Measurements from ENCODE around the gene NCOA3. TPM values are rescaled to one million over a fixed set of nuclear protein-coding genes. Genes with fewer than 3 reads are reported as not detected.

NCOA3 gene
- total RNA-seq, 1 experiment from 2014 or later = 23.3 TPM

GRCh38 chr20:47586649-47587294 lies 85.1 kb downstream of the NCOA3 start:
- Histone ChIP-seq H2AK5ac (ENCODE audit: insufficient read length, low read length) (no peak overlapping the region), H3T11ph (ENCODE audit: low read length) (no peak overlapping the region), H4K5ac (ENCODE audit: insufficient read length, low read depth, low read length) (no peak overlapping the region), H2AFZ (ENCODE audit: low read length) (no peak overlapping the region), H3K79me1 (ENCODE audit: insufficient read depth, low read depth, low read length, poor library complexity, severe bottlenecking) (peaks cover 5% of the 10 kb centered on the region), H4K91ac (ENCODE audit: insufficient read length, low read depth, low read length) (no peak overlapping the region), H3K4me2 (ENCODE audit: insufficient read depth, insufficient read length, low read length) (peak overlapping the region; percentile 22), H3K23me2 (ENCODE audit: insufficient read length, low read depth, low read length, poor library complexity, severe bottlenecking) (no peaks in the 10 kb centered on the region), H3K4me1 (ENCODE audit: insufficient read depth, low read length) (no peaks in the 10 kb centered on the region), H3K14ac (ENCODE audit: insufficient read depth, low read length) (no peak overlapping the region), H3K56ac (ENCODE audit: insufficient read length, low read depth, low read length) (no peak overlapping the region), H3K4ac (ENCODE audit: low read depth, low read length) (no peak overlapping the region), H3K27me3 (ENCODE audit: insufficient read depth, low read length) (no peaks in the 10 kb centered on the region), H2BK5ac (ENCODE audit: insufficient read length, low read length) (no peak overlapping the region), H4K8ac (replicated peaks; ENCODE audit: insufficient read length, low read depth, low read length) (no peak overlapping the region), H4K20me1 (ENCODE audit: control insufficient read depth, insufficient read depth, insufficient read length) (no peaks in the 10 kb centered on the region), H2BK12ac (ENCODE audit: insufficient read length, low read depth, low read length) (no peak overlapping the region), H3K27ac (ENCODE audit: insufficient read length, low read depth, low read length) (no peak overlapping the region), H3K18ac (ENCODE audit: insufficient read length, low read depth, low read length) (no peak overlapping the region), H3K9me3 (ENCODE audit: control insufficient read depth, low read depth, low read length) (no peaks in the 10 kb centered on the region), H3K9ac (ENCODE audit: extremely low read depth, insufficient read length, low read length) (no peak overlapping the region), H2BK15ac (ENCODE audit: low read depth, low read length) (no peak overlapping the region), H2BK120ac (ENCODE audit: low read depth, low read length, poor library complexity, severe bottlenecking) (no peak overlapping the region), H3K79me2 (ENCODE audit: insufficient read depth, low read length) (no peaks in the 10 kb centered on the region), H2BK20ac (ENCODE audit: low read depth, low read length, poor library complexity, severe bottlenecking) (no peak overlapping the region), H3K23ac (ENCODE audit: insufficient read length, low read depth, low read length) (no peak overlapping the region)
- WGBS (ENCODE audit: extremely low coverage, insufficient read length, low lambda C conversion rate) = no CpG with 5 or more reads among the region's 6 CpGs
- Mint-ChIP-seq H3K4me3 (no peak overlapping the region; a peak in 1 of 5 replicates), H3K36me3 (ENCODE audit: insufficient read depth in 1 of 3, low read depth in 3 of 3) (peaks cover 2 to 14% (median 8%) of the 10 kb centered on the region in 3 experiments; a peak in 3 of 7 replicates), H3K4me1 (peaks cover 26 to 35% of the 10 kb centered on the region in 2 experiments), H3K27me3 (ENCODE audit: low read depth) (no peaks in the 10 kb centered on the region), H3K9me3 (no peaks in the 10 kb centered on the region), H3K27ac (peak overlapping the region; percentile 49 to 91 (median 82))
- DNase-seq = no peak
- TF ChIP-seq CTCF (conservative IDR thresholded peaks at IDR 0.05) = no peak

Data from H9 (cell line).